ENCODE data around the gene YBEY.
A peak's percentile ranks its signal among the peaks of the same experiment; 100 is the strongest.
"Not testable (repeated sequence)": the region's sequence is repeated elsewhere in the genome, so short reads cannot be mapped to it uniquely, and the experiment has no call there.

The YBEY gene

GRCh38 chr21:46307625-46308024 lies 21.5 kb downstream of the YBEY start:
- no peak for DNase-seq

GRCh38 chr21:46308431-46308830 lies 22.3 kb downstream of the YBEY start:
- no peak for DNase-seq

GRCh38 chr21:46310260-46310659 lies 24.1 kb downstream of the YBEY start:
- not testable (repeated sequence) for DNase-seq

GRCh38 chr21:46311568-46311967 lies 25.4 kb downstream of the YBEY start:
- no peak for DNase-seq

GRCh38 chr21:46312949-46313348 lies 26.8 kb downstream of the YBEY start:
- no peak for DNase-seq

- DNase-seq = no peak
These were observed 28.4 kb downstream of the YBEY start for GRCh38 chr21:46314441-46315020.

- no peak for DNase-seq
These were observed 30.7 kb downstream of the YBEY start for GRCh38 chr21:46316708-46317324.

- DNase-seq = no peak
These were observed 31.7 kb downstream of the YBEY start for GRCh38 chr21:46317710-46318463.

- no peak for DNase-seq
These were observed 32.3 kb downstream of the YBEY start for GRCh38 chr21:46318464-46318845.

GRCh38 chr21:46319186-46319585 lies 33.0 kb downstream of the YBEY start:
- DNase-seq = no peak

- DNase-seq = no peak
These were observed 34.2 kb downstream of the YBEY start for GRCh38 chr21:46320331-46320801.

GRCh38 chr21:46322351-46323226 lies 36.4 kb downstream of the YBEY start:
- DNase-seq = no peak

- no peak for DNase-seq
These were observed 37.1 kb downstream of the YBEY start for GRCh38 chr21:46323227-46323709.

- peak; percentile 90 for DNase-seq
These were observed 37.7 kb downstream of the YBEY start, which contains the start of the genes C21orf58 and PCNT for GRCh38 chr21:46323710-46324389. Gene C21orf58, minus strand, starts transcription at chr21:46323870. Its CDS starts 1,132 bp downstream, at chr21:46322738. Gene PCNT, plus strand, starts transcription at chr21:46324156. Its CDS starts 73 bp downstream, at chr21:46324229.

GRCh38 chr21:46324390-46325072 lies 38.4 kb downstream of the YBEY start:
- DNase-seq = peak; percentile 40

- no peak for DNase-seq
These were observed 39.2 kb downstream of the YBEY start for GRCh38 chr21:46325073-46325912.

- DNase-seq = no peak
These were observed 40.1 kb downstream of the YBEY start for GRCh38 chr21:46326110-46326703.

GRCh38 chr21:46327711-46328110 lies 41.6 kb downstream of the YBEY start:
- no peak for DNase-seq

GRCh38 chr21:46328151-46328550 lies 42.0 kb downstream of the YBEY start:
- DNase-seq = no peak

GRCh38 chr21:46329796-46330195 lies 43.7 kb downstream of the YBEY start:
- no peak for DNase-seq

Data from SHP77 treated with DMSO at 0.1 percent for 48 hours (cell line).